GM12878 (cell line): ENCODE data around the gene MCMBP. TPM values are rescaled to one million over a fixed set of nuclear protein-coding genes. Genes with fewer than 3 reads are reported as not detected.

ENCODE experiments used
- ATAC-seq: fragments of 200-7000 bp; cut with Tn5 transposase; 3 replicates; pipeline ENCODE4 v1.9.1; 2020; ENCODE audit warnings: mild to moderate bottlenecking, moderate library complexity
- BruUV-seq: library from RNA; stranded (reverse); fragments of 400-500 nt; replicated peaks from 2 replicates; lab custom pipeline; 2021; lab: Mats Ljungman, UMichigan
- CTCF ChIA-PET: fragments of 300-600 bp; sonication (Branson Sonifier 250); formaldehyde crosslinking; extraction: SDS; loops from one replicate; lab custom pipeline; 2021; ENCODE audit warnings: inconsistent platforms; lab: Yijun Ruan, JAX
- POLR2A ChIA-PET: fragments of 350-600 bp; formaldehyde crosslinking; extraction: SDS; loops from one replicate; lab custom pipeline; 2021; ENCODE audit warnings: inconsistent platforms; lab: Charles Lee
- RAD21 ChIA-PET: fragments of 300-600 bp; sonication (Branson Sonifier 250); formaldehyde crosslinking; loops from one replicate; lab custom pipeline; 2023; ENCODE audit warnings: antibody characterized with exemption; ENCODE audit not compliant: unreplicated experiment; lab: Charles Lee
- SMC1A ChIA-PET: fragments of 300-600 bp; sonication (Branson Sonifier 250); formaldehyde crosslinking; loops from one replicate; lab custom pipeline; 2023; ENCODE audit not compliant: unreplicated experiment, uncharacterized antibody; lab: Charles Lee
- DNase-seq: peaks from one replicate; pipeline ENCODE4 v3.0.0-alpha.2; 2011; ENCODE audit warnings: low read depth, low spot score
- FAIRE-seq: peaks from 3 replicates; lab custom pipeline; 2011; peaks lifted over from hg19 to GRCh38; lab: Jason Lieb, UNC
- H2AFZ ChIP-seq: 2 replicates; pipeline ENCODE4 v1.6.0; 2011; ENCODE audit warnings: low read depth, low read length, control low read depth; ENCODE audit not compliant: control insufficient read depth
- H3K27ac ChIP-seq: 2 replicates; pipeline ENCODE4 v1.5.1; 2011; ENCODE audit warnings: control low read depth; ENCODE audit not compliant: control insufficient read depth, insufficient read depth
- H3K27me3 ChIP-seq, 2 experiments: replicated peaks in 1 of 2; 2 replicates each; pipeline versions ENCODE4 v1.6.0 to v1.6.1; 2011; ENCODE audit warnings: low read length in 1 of 2; ENCODE audit not compliant: control insufficient read depth in 2 of 2, insufficient read depth in 2 of 2
- H3K36me3 ChIP-seq, 2 experiments: 2 replicates each; pipeline ENCODE4 v1.5.1; 2011; ENCODE audit warnings: low read length in 1 of 2; ENCODE audit not compliant: control insufficient read depth in 2 of 2, insufficient read depth in 2 of 2
- H3K4me1 ChIP-seq: 2 replicates; pipeline ENCODE4 v1.6.1; 2011; ENCODE audit warnings: mild to moderate bottlenecking, low read length, moderate library complexity, mixed read lengths; ENCODE audit not compliant: control insufficient read depth, insufficient read depth
- H3K4me2 ChIP-seq: 2 replicates; pipeline ENCODE4 v1.6.0; 2011; ENCODE audit warnings: control low read depth; ENCODE audit not compliant: control insufficient read depth, insufficient read depth
- H3K4me3 ChIP-seq: fragments of 200-600 bp; sonication (generic); 2 replicates; pipeline ENCODE4 v1.5.1; 2016
- H3K79me2 ChIP-seq: 2 replicates; pipeline ENCODE4 v1.6.0; 2011; ENCODE audit warnings: low read length; ENCODE audit not compliant: control insufficient read depth, insufficient read depth
- H3K9ac ChIP-seq: 2 replicates; pipeline ENCODE4 v1.8.0; 2011; ENCODE audit warnings: low read length, control low read depth, mixed read lengths; ENCODE audit not compliant: control insufficient read depth, insufficient read depth
- H3K9me3 ChIP-seq: replicated peaks from 3 replicates; pipeline ENCODE4 v1.5.1; 2011; ENCODE audit warnings: mild to moderate bottlenecking, low read length; ENCODE audit not compliant: control insufficient read depth, insufficient read depth
- H4K20me1 ChIP-seq: 2 replicates; pipeline ENCODE4 v1.6.0; 2011; ENCODE audit not compliant: control insufficient read depth, insufficient read depth
- KAT2A ChIP-seq: conservative IDR thresholded peaks from 2 replicates; pipeline ENCODE4 v1.6.1; 2011; ENCODE audit warnings: low read depth, low read length; ENCODE audit not compliant: control insufficient read depth
- MYC ChIP-seq: IDR thresholded peaks from 2 replicates; pipeline ENCODE4 v1.6.1; 2011; ENCODE audit warnings: mild to moderate bottlenecking, low read length, moderate library complexity, inconsistent platforms; ENCODE audit not compliant: insufficient read depth, insufficient replicate concordance, insufficient read length, severe bottlenecking
- SREBF2 ChIP-seq: IDR thresholded peaks from 2 replicates; pipeline ENCODE4 v1.6.1; 2012; ENCODE audit warnings: mild to moderate bottlenecking, low read length
- ZBTB40 ChIP-seq: fragments of 450-650 bp; IDR thresholded peaks from 2 replicates; pipeline ENCODE4 v1.6.1; 2016; ENCODE audit warnings: mild to moderate bottlenecking, moderate library complexity, borderline replicate concordance
- WGBS: methylation state at CpG from one replicate; pipeline ENCODE4 v1.1.6; 2016; ENCODE audit warnings: low lambda C conversion rate; ENCODE audit not compliant: insufficient replicate concordance, insufficient coverage; ENCODE audit errors: missing lambda C conversion rate; 5-methylcytosine and 5-hydroxymethylcytosine counted together
- in situ Hi-C: fragments of 300-500 bp; cut with MboI; formaldehyde crosslinking; loops from 9 replicates; pipeline ENCODE4 v1.14.3; 2018; ENCODE audit warnings: mixed read lengths
- intact Hi-C: fragments of 100-400 bp; cut with micrococcal nuclease; formaldehyde crosslinking; loops from one replicate; pipeline ENCODE4 v1.14.2; 2022; ENCODE audit not compliant: unreplicated experiment
- polyA plus RNA-seq, 11 experiments: library from polyadenylated mRNA; depleted of rRNA in 4 of 11; unstranded in 6 of 11; stranded (reverse) in 5 of 11; fragments of >200 nt; fragmentation: Nextera tagmentation in 4 of 11; fragmentation: Illumina TruSeq in 1 of 11; extraction: Ambion mirVana in 4 of 11; extraction: Trizol in 1 of 11; gene quantifications; 1 replicate in 1 of 11; 2 replicates in 10 of 11; pipeline versions ENCODE4 v1.2.1 to v1.2.3, GENCODE V29; 2011 to 2016; ENCODE audit warnings: inconsistent platforms in 2 of 11, missing spikeins in 2 of 11, low read depth in 1 of 11
- total RNA-seq, 4 experiments: library from RNA; depleted of rRNA in 3 of 4; stranded (reverse); fragments of >200 nt in 3 of 4; fragmentation: Illumina TruSeq in 1 of 4; extraction: Trizol in 1 of 4; gene quantifications; 2 replicates each; pipeline versions ENCODE4 v1.2.1 to v1.2.3, GENCODE V29; 2013 to 2021

Gene MCMBP
- total and polyA plus RNA-seq, 10 of the 15 experiments (the other 5 are each of a cell fraction or from before 2014, with no cell fraction given): 7.6 to 93.1 (median 75.7) TPM

GRCh38 chr10:119852822-119853221, 19.8 kb downstream of the MCMBP start:
- H2AFZ ChIP-seq: no peak overlapping the region
- H3K4me3 ChIP-seq: no peak overlapping the region
- in situ Hi-C loops (no loop called here), intact Hi-C loops (no loop called here)
- peaks cover 9 to 39% of the 10 kb centered on the region in 2 experiments for H3K36me3 ChIP-seq
- CTCF ChIA-PET: interaction anchor here (2.0 to 4.2 kb wide), 2 partner anchors 102 to 166 kb away, joined by 9 to 16 read pairs; no protein-coding TSS in a partner anchor
- ATAC-seq (no peak), FAIRE-seq (no peak), DNase-seq (no peak)
- RAD21 ChIA-PET: interaction anchor here (1.1 kb wide), 1 partner anchor 102 kb away, joined by 3 read pairs; no protein-coding TSS in a partner anchor
- H3K4me2 ChIP-seq: no peak overlapping the region
- no peaks in the 10 kb centered on the region for H3K4me1 ChIP-seq
- no peak overlapping the region for H3K9ac ChIP-seq
- WGBS: over 99% methylated on average over 6 of the region's 6 CpGs
- H3K27me3 ChIP-seq: no peaks in the 10 kb centered on the region
- no peaks in the 10 kb centered on the region for H4K20me1 ChIP-seq
- H3K79me2 ChIP-seq: no peaks in the 10 kb centered on the region
- TF ChIP-seq SREBF2 (no peak), ZBTB40 (no peak), MYC (no peak), KAT2A (no peak)
- SMC1A ChIA-PET: interaction anchor here (0.8 to 1.2 kb wide), 4 partner anchors 12 to 105 kb away, joined by 3 read pairs; no protein-coding TSS in a partner anchor
- POLR2A ChIA-PET: no interaction called here
- no TSS peak for BruUV-seq
- H3K9me3 ChIP-seq: no peaks in the 10 kb centered on the region
- no peak overlapping the region for H3K27ac ChIP-seq
